Breast epithelium (tissue), 4 donors: ENCODE results near the gene FBN3. TPM values are rescaled to one million over a fixed set of nuclear protein-coding genes. Genes with fewer than 3 reads are reported as not detected.

ENCODE experiments used
- DNase-seq, 2 donors: peaks; one replicate each; pipeline ENCODE4 v3.0.0-alpha.2; 2019; ENCODE audit warnings: low spot score in 2 of 2
- H3K27ac ChIP-seq, 2 donors: fragments of 200-600 bp; sonication (generic) in 1 of 2; one replicate each; pipeline ENCODE4 v1.5.1; 2016 to 2019; ENCODE audit warnings: mild to moderate bottlenecking in 1 of 2
- H3K27me3 ChIP-seq, 2 donors: fragments of 200-600 bp; sonication (generic) in 1 of 2; one replicate each; pipeline versions ENCODE4 v1.5.1 to v1.6.0; 2017 to 2019; ENCODE audit warnings: control low read depth in 1 of 2, mild to moderate bottlenecking in 1 of 2
- H3K36me3 ChIP-seq: fragments of 200-600 bp; one replicate; pipeline ENCODE4 v1.5.1; 2019
- H3K4me1 ChIP-seq, 2 donors: fragments of 200-600 bp; sonication (generic); one replicate each; pipeline ENCODE4 v1.5.1; 2016 to 2019; ENCODE audit warnings: control low read depth in 1 of 2
- H3K4me3 ChIP-seq, 3 donors: fragments of 200-600 bp; sonication (generic); 1 replicate in 2 of 3; 2 replicates in 1 of 3; pipeline ENCODE4 v1.5.1; 2016 to 2019; ENCODE audit warnings: mild to moderate bottlenecking in 3 of 3, moderate library complexity in 2 of 3
- H3K9me3 ChIP-seq, 2 donors: fragments of 200-600 bp; sonication (generic) in 1 of 2; one replicate each; pipeline ENCODE4 v1.5.1; 2016 to 2019; ENCODE audit warnings: control low read depth in 1 of 2
- CTCF ChIP-seq, 3 donors: fragments of 450-650 bp; IDR thresholded peaks; one replicate each; pipeline ENCODE4 v1.5.1; 2016 to 2017; ENCODE audit warnings: antibody characterized with exemption in 3 of 3, mild to moderate bottlenecking in 3 of 3, moderate library complexity in 3 of 3
- POLR2A ChIP-seq: fragments of 450-650 bp; IDR thresholded peaks from one replicate; pipeline ENCODE4 v1.6.1; 2016; ENCODE audit warnings: antibody characterized with exemption, mild to moderate bottlenecking, moderate library complexity
- POLR2AphosphoS5 ChIP-seq, 3 donors: sonication (generic); formaldehyde crosslinking; IDR thresholded peaks; one replicate each; pipeline ENCODE4 v1.6.1; 2017; ENCODE audit warnings: antibody characterized with exemption in 3 of 3
- intact Hi-C: fragments of 100-400 bp; cut with DNase I; formaldehyde crosslinking; loops from one replicate; pipeline ENCODE4 v1.15.1; 2023; ENCODE audit warnings: low total_unique reads
- total RNA-seq, 3 donors: library from RNA; depleted of rRNA; stranded (reverse); fragments of >200 nt; gene quantifications; one replicate each; pipeline ENCODE4 v1.1.0, GENCODE V29; 2016

FBN3 gene
- total RNA-seq, 3 donors from 2014 or later, result 0.66 to 7.9 TPM; not detected in 1

- no peak for DNase-seq
- no peak for TF ChIP-seq POLR2AphosphoS5 (IDR thresholded peaks at IDR 0.05)
- Histone ChIP-seq H3K9me3 (peaks cover 11 to 14% of the 10 kb centered on the region in 2 donors), H3K4me3 (no peak overlapping the region), H3K36me3 (no peaks in the 10 kb centered on the region), H3K4me1 (no peaks in the 10 kb centered on the region), H3K27me3 (no peaks in the 10 kb centered on the region), H3K27ac (no peak overlapping the region)
- intact Hi-C loops, result no loop called here
These were observed 84.2 kb downstream of the FBN3 start for GRCh38 chr19:8064911-8065874.

- intact Hi-C loops, result no loop called here
- TF ChIP-seq POLR2AphosphoS5 (IDR thresholded peaks at IDR 0.05) (no peak), CTCF (IDR thresholded peaks at IDR 0.05) (no peak), POLR2A (no peak)
- H3K4me1 ChIP-seq, result no peaks in the 10 kb centered on the region
- no peaks in the 10 kb centered on the region for H3K36me3 ChIP-seq
- H3K27ac ChIP-seq, result no peak overlapping the region
- no peak overlapping the region for H3K4me3 ChIP-seq
- no peak for DNase-seq
- no peaks in the 10 kb centered on the region for H3K9me3 ChIP-seq
- no peaks in the 10 kb centered on the region for H3K27me3 ChIP-seq
These were observed 91.7 kb downstream of the FBN3 start for GRCh38 chr19:8057545-8058270.

GRCh38 chr19:8056533-8056932, 92.9 kb downstream of the FBN3 start:
- no peak for TF ChIP-seq POLR2A
- TF ChIP-seq POLR2AphosphoS5 (IDR thresholded peaks at IDR 0.05), result no peak
- no peak for TF ChIP-seq CTCF (IDR thresholded peaks at IDR 0.05)
- Histone ChIP-seq H3K4me3 (no peak overlapping the region), H3K36me3 (no peaks in the 10 kb centered on the region), H3K27me3 (no peaks in the 10 kb centered on the region), H3K9me3 (no peaks in the 10 kb centered on the region), H3K27ac (no peak overlapping the region), H3K4me1 (no peaks in the 10 kb centered on the region)
- DNase-seq, result no peak
- intact Hi-C loops, result no loop called here

DNA sequence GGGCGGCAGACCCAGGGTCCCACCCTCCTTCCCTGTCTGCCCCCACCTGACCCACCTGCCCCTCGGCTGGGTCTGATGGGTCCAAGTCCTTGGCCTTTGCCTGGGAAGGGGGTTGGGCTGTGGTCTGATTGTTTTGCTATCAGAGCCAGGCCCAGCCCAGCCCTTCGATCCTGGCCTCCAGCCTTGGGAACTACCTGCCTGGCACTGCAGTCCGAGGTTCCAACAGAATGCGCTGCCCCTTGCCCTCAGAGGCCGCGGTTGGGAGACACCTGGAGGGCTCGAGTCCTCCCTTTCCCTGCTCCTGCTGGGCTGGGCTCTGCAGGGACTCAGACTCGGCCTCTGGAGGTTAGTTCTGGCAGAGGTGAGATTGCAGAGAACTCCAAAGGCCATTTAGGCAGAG, 95.2 kb downstream of the FBN3 start:
- Histone ChIP-seq H3K27me3 (no peaks in the 10 kb centered on the region), H3K27ac (no peak overlapping the region), H3K9me3 (no peaks in the 10 kb centered on the region), H3K4me1 (no peaks in the 10 kb centered on the region), H3K36me3 (no peaks in the 10 kb centered on the region), H3K4me3 (no peak overlapping the region)
- TF ChIP-seq POLR2AphosphoS5 (IDR thresholded peaks at IDR 0.05) (no peak), CTCF (IDR thresholded peaks at IDR 0.05) (no peak), POLR2A (no peak)
- intact Hi-C loops, result no loop called here
- no peak for DNase-seq

- no peaks in the 10 kb centered on the region for H3K9me3 ChIP-seq
- intact Hi-C loops, result no loop called here
- no peak within 1 kb of the TSS for H3K4me3 ChIP-seq
- no peak within 1 kb of the TSS for H3K27ac ChIP-seq
- H3K36me3 ChIP-seq, result no peaks in the 10 kb centered on the region
- no peaks in the 10 kb centered on the region for H3K27me3 ChIP-seq
- DNase-seq, result no peak
- no peak for TF ChIP-seq CTCF (IDR thresholded peaks at IDR 0.05)
- TF ChIP-seq POLR2A, result no peak
- no peak for TF ChIP-seq POLR2AphosphoS5 (IDR thresholded peaks at IDR 0.05)
- no peaks in the 10 kb centered on the region for H3K4me1 ChIP-seq
These were observed 96.9 kb downstream of the FBN3 start, which contains the start of gene CCL25 for GRCh38 chr19:8052464-8052859. CCL25 (plus strand) TSS chr19:8052760; CDS start chr19:8053050, 290 bp downstream.
